Stimulated activated CD4-positive, alpha-beta T cell treated with anti-CD3 and anti-CD28 coated beads, Interleukin-4, amount 100 ng/mL, for 24 hours (primary cell): ENCODE data around the gene MKRN2OS.
"Not testable (repeated sequence)": the region's sequence is repeated elsewhere in the genome, so short reads cannot be mapped to it uniquely, and the experiment has no call there.

Experiments used
- DNase-seq: peaks from one replicate; pipeline ENCODE4 v3.0.0-alpha.2; 2020

The MKRN2OS gene

DNA sequence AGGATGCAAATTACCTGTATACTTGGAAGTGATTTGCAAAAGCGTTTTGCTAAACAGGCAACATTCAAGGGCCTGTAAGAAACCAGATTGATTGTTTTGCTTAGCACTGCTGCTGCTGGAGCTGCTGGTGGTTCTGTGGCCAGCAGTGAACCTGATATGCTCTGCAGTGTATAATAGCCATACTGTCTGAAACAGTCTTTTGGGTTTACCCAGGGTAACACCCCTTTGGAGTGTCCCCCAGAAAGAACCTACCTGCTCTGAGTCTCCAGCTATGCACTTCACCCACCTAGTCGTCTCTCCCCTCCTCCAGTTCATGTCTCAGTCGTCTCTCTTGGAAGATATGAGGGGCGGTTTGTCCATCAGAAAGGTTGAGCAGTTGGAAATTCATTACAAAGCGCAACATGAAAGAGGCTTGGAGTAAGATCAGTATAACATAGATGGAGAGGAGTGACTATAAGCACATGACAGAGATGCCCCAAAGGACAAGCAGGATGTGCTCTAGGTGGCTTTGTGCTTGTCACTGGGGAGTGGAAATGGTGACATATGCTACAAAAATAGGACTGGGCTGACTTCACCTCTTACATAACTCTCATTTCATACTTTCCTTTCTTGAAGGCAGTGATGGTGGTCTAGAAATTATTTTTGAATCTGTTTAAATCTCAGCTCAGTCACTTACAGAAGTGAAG is 15.3 kb upstream of the MKRN2OS start:
- DNase-seq, result no peak

- no peak for DNase-seq
Observed at GRCh38 chr3:12559520-12559919, 14.2 kb upstream of the MKRN2OS start.

- no peak for DNase-seq
Observed at GRCh38 chr3:12558706-12559105, 13.4 kb upstream of the MKRN2OS start.

GRCh38 chr3:12557473-12558100 is 12.3 kb upstream of the MKRN2OS start:
- DNase-seq, result no peak

DNA sequence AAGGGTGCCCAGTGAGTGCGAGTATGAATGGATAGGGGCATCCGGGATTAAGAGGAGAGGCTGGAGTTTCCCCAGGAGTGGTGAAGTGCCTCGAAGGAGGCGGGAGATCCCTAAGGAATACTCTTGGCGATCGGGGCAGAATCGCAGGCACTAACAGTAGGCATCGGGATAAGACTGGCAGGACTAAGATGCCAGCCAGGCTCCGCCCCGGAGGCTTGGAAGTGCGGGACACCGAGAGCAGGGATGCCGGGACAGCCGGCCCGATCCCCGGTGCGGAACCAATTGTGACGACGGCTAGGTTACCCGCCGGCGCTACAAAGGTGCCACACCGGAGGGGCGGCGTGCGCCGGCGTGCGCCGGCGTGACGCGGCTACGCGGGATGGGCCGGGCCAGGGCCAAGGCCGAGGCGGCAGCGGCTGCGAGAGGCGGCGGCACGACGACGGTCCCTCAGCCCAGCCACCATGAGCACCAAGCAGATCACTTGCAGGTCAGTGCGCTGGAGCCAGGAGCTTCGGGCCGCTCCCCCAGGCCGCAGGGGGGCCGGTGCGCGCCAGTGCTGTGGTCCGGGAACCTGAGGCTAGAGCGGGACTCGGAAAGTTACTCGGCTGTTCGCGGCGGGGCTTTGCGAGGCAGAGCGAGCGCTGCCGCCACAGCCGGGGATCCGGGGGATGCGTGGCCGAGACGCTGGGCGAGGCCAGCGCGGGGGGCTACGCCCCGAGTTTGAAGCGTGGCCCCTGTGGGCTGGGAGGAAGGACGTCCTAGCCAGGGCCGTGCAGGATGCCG is 11.6 kb upstream of the MKRN2OS start, which contains the start of gene MKRN2:
TSS of gene MKRN2 (plus strand) at position 398 of the 783 bp plus-strand sequence. CDS start at position 462, 64 bp downstream.
- DNase-seq, result peak; percentile 84

DNA sequence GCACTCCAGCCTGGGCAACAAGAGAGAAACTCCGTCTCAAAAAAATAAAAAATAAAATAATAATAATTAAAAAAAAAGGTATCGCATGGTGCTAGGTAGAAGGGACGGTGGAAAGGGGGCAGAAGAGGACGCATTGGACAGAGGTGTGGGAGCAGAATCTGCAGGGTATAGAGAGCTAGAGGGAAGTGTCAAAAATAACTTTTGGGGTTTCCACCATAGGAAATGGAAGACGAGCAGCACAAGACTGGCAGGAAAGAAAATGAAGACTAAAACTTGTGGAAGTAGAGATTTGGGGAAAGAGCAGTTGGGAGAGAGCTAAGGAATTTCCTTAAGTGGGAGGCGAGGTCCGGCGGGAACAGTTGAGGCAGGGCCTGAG is 11.0 kb upstream of the MKRN2OS start:
- DNase-seq, result no peak

- peak; percentile 7 for DNase-seq
Observed at GRCh38 chr3:12553921-12554391, 8.7 kb upstream of the MKRN2OS start.

GRCh38 chr3:12549971-12550760 is 4.9 kb upstream of the MKRN2OS start:
- DNase-seq, result no peak

DNA sequence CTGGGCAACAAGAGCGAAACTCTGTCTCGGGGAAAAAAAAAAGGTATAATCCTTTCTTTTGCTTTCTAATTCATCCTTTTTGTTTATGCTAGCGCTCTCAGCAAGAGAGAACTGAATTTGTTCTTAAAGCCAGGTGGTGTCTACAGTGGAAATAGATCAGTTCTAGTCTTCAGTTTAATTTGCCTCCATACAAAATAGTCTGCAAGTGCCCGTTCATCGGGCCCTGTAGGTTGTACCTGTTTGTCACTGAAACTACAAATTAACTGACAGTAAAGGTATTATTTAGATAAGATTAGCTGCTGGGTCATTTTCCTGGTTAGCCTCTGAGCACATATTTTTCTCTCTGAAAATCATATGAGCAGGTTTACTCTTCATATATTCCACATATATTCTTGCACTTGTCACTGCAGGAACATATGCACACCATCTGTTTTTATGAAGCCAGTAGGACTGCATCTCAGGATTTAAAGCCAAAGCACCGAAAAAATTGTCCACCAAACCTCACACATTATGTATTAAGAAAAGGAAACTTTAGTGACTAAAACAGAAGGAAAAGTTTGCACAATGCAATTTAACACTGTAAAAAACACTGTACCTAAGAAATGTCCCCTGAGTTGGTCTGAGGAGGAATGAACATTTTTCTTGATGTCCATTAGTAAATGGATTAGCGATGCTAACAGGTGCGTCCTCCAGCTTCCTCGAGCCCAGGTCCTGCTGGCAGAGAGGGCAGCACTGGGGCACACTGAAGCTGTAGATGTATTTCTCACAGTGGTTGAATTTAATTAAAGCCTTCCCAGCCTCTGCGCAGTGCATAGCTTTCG is 437 bp downstream of the MKRN2OS start:
- no peak for DNase-seq

GRCh38 chr3:12543497-12543896 is 1.8 kb downstream of the MKRN2OS start:
- not testable (repeated sequence) for DNase-seq

GRCh38 chr3:12541625-12542024 is 3.7 kb downstream of the MKRN2OS start:
- peak; percentile 4 for DNase-seq

GRCh38 chr3:12536423-12536822 is 8.9 kb downstream of the MKRN2OS start:
- no peak for DNase-seq

DNA sequence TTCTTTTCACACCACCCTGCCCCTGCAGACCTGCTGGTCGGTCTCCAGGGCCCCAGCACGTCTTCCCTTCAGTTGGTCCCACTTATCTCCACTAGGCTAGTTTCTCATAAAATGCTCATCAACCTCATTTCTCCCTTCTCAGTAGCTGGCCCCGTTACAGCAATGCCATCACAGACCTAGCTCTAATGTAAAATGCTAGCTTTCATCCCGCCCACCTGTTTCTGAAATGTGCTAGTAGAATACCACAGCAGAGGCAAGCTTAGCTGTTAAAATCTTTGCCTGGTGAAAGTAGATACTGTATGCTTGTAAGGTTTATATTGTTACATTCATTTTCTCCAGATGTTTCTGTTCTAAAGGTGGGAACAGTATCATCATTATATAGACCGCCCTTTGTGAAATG is 13.1 kb downstream of the MKRN2OS start:
- no peak for DNase-seq

GRCh38 chr3:12527757-12528143 is 17.5 kb downstream of the MKRN2OS start:
- no peak for DNase-seq

GRCh38 chr3:12522721-12523120 is 22.6 kb downstream of the MKRN2OS start:
- no peak for DNase-seq

DNA sequence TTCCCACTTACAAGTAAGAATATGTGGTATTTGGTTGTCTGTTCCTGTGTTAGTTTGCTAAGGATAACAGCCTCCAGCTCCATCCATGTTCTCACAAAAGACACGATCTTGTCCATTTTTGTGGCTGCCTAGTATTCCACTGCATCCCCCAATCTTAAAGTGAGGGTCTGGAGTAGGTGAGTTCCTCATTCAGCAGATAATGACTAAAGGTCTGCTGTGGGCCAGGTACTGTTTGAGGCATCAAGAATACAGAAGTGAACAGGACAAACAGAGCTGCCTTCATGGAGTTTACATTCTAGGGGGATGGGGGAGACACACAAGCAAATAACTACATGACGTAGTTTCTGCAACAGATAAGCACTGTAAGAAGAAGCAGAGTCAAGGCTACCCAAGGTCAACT is 24.3 kb downstream of the MKRN2OS start:
- DNase-seq, result no peak

DNA sequence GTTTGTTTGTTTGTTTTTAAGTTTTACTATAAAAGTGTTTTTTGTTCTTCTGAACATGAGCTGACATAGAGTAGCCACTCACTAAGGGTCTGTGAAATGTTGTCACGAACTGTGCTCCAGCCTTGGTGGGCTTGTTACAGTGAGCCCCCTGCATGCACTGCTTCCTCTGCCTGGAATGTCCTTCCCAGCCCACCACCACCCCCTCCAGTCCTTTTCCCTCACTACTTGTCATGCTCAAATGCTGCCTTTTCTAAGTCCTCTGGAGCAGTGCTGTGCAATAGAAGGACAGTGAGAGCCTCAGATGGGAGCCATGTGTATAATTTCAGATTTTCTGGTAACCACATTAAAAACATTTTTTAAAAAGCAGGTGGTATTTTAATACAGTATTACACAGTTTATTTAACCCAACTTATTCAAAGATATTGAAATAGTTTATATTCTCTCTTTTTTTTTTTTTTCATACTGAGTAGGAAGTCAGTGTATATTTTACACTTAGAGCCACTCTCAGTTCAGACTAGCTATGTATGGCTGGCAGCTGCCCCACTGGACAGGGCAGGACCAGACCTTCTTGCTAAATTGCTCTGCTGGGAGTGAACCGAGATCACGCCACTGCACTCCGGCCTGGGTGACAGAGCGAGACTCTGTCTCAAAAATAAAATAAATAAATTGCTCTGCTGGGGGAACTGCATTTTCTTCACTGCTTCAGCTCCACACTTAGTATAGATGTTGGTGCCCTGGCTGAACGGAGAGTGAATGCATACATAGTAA is 26.9 kb downstream of the MKRN2OS start:
- DNase-seq, result no peak

DNA sequence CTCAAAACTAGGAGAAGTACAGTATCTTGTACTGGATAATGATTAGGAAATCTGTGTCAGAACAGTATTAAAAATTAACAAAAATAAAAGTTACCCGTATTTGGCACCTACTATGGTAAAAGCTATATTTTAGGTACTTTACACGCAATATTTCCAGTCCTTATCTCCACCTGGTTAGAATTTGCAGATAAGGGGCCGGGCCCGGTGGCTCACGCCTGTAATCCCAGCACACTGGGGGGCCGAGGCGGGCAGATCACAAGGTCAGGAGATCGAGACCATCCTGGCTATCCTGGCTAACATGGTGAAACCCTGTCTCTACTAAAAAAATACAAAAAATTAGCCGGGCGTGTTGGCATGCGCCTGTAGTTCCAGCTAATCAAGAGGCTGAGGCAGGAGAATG is 28.4 kb downstream of the MKRN2OS start:
- no peak for DNase-seq

DNA sequence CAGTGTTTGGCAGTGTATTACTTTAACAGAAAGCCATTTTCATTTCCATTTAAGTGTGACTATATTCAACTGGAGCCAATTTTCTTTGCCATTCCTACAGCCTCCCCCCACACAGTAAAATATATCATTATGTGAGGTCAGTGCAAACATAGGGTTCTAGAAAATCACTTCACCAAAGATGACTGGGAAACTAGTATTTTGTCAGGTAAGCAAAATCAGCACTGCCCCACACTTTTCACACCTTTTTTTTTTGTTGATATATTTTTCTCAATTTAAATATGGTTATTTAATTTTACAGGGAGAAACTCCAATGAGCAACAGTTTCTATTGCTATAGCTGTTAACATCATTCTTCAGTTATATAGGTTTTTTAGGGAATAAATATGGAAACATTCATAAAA is 29.7 kb downstream of the MKRN2OS start:
- no peak for DNase-seq

- DNase-seq, result no peak
Observed at GRCh38 chr3:12513694-12514446, 31.4 kb downstream of the MKRN2OS start.
